HEK293 (cell line): ENCODE data around the gene HBZ.

Experiments used
- GFI1B ChIP-seq: fragments of 450-650 bp; formaldehyde crosslinking; IDR thresholded peaks from 2 replicates; pipeline ENCODE4 v1.5.1; 2016; ENCODE audit warnings: missing biosample characterization, missing genetic modification characterization
- TCF7L2 ChIP-seq: IDR thresholded peaks from 2 replicates; pipeline ENCODE4 v1.6.1; 2011; ENCODE audit warnings: low read depth, mild to moderate bottlenecking, inconsistent platforms, low read length, moderate library complexity, borderline replicate concordance
- TRIM28 ChIP-seq: IDR thresholded peaks from 2 replicates; pipeline ENCODE4 v1.6.1; 2011; ENCODE audit warnings: low read length, control low read depth, borderline replicate concordance
- YY1 ChIP-seq: fragments of 450-650 bp; formaldehyde crosslinking; IDR thresholded peaks from 2 replicates; pipeline ENCODE4 v1.5.1; 2018; ENCODE audit warnings: missing biosample characterization, missing genetic modification characterization
- ZNF138 ChIP-seq: fragments of 450-650 bp; formaldehyde crosslinking; IDR thresholded peaks from 2 replicates; pipeline ENCODE4 v1.5.1; 2016; ENCODE audit warnings: missing biosample characterization, missing genetic modification characterization, borderline replicate concordance
- ZNF146 ChIP-seq: fragments of 450-650 bp; formaldehyde crosslinking; IDR thresholded peaks from 2 replicates; pipeline ENCODE4 v1.5.1; 2016; ENCODE audit warnings: missing biosample characterization, missing genetic modification characterization
- ZNF292 ChIP-seq: fragments of 450-650 bp; formaldehyde crosslinking; IDR thresholded peaks from 2 replicates; pipeline ENCODE4 v1.5.1; 2016; ENCODE audit warnings: low read depth, missing biosample characterization, missing genetic modification characterization, borderline replicate concordance
- ZNF302 ChIP-seq: fragments of 450-650 bp; formaldehyde crosslinking; IDR thresholded peaks from 2 replicates; pipeline ENCODE4 v1.5.1; 2016; ENCODE audit warnings: missing biosample characterization, missing genetic modification characterization, low read depth
- ZNF404 ChIP-seq: fragments of 450-650 bp; formaldehyde crosslinking; IDR thresholded peaks from 2 replicates; pipeline ENCODE4 v1.5.1; 2017; ENCODE audit warnings: missing biosample characterization, missing genetic modification characterization
- ZNF416 ChIP-seq: fragments of 450-650 bp; formaldehyde crosslinking; IDR thresholded peaks from 2 replicates; pipeline ENCODE4 v1.5.1; 2016; ENCODE audit warnings: missing biosample characterization, missing genetic modification characterization
- ZNF544 ChIP-seq: fragments of 450-650 bp; formaldehyde crosslinking; IDR thresholded peaks from 2 replicates; pipeline ENCODE4 v1.5.0; 2017; ENCODE audit warnings: missing biosample characterization, missing genetic modification characterization
- ZNF549 ChIP-seq: fragments of 450-650 bp; IDR thresholded peaks from 2 replicates; pipeline ENCODE4 v1.5.1; 2018; ENCODE audit warnings: missing biosample characterization, missing genetic modification characterization, mild to moderate bottlenecking, inconsistent platforms, moderate library complexity
- ZNF629 ChIP-seq: fragments of 450-650 bp; formaldehyde crosslinking; IDR thresholded peaks from 2 replicates; pipeline ENCODE4 v1.5.1; 2017; ENCODE audit warnings: missing biosample characterization, missing genetic modification characterization
- ZNF670 ChIP-seq: fragments of 450-650 bp; formaldehyde crosslinking; IDR thresholded peaks from 2 replicates; pipeline ENCODE4 v1.5.1; 2016; ENCODE audit warnings: missing biosample characterization, missing genetic modification characterization, low read depth
- ZNF837 ChIP-seq: fragments of 450-650 bp; formaldehyde crosslinking; IDR thresholded peaks from 2 replicates; pipeline ENCODE4 v1.5.1; 2016; ENCODE audit warnings: missing biosample characterization, missing genetic modification characterization
- TF ChIP-seq, protein P1 (sequence below): fragments of 450-650 bp; formaldehyde crosslinking; IDR thresholded peaks from 2 replicates; pipeline ENCODE4 v1.5.1; 2016; ENCODE audit warnings: missing biosample characterization, missing genetic modification characterization
- TF ChIP-seq, protein P2 (sequence below): fragments of 450-650 bp; formaldehyde crosslinking; IDR thresholded peaks from 2 replicates; pipeline ENCODE4 v1.5.1; 2016; ENCODE audit warnings: missing biosample characterization, missing genetic modification characterization
- TF ChIP-seq, protein P3 (sequence below): fragments of 450-650 bp; formaldehyde crosslinking; IDR thresholded peaks from 2 replicates; pipeline ENCODE4 v1.5.1; 2016; ENCODE audit warnings: missing biosample characterization, missing genetic modification characterization
- TF ChIP-seq, protein P4 (sequence below): fragments of 450-650 bp; formaldehyde crosslinking; IDR thresholded peaks from 2 replicates; pipeline ENCODE4 v1.5.1; 2017; ENCODE audit warnings: missing biosample characterization, missing genetic modification characterization
- TF ChIP-seq, protein P5 (sequence below): fragments of 450-650 bp; formaldehyde crosslinking; IDR thresholded peaks from 2 replicates; pipeline ENCODE4 v1.5.1; 2017; ENCODE audit warnings: missing biosample characterization, mild to moderate bottlenecking, missing genetic modification characterization, moderate library complexity
- TF ChIP-seq, protein P6 (sequence below): fragments of 450-650 bp; formaldehyde crosslinking; IDR thresholded peaks from 2 replicates; pipeline ENCODE4 v1.5.1; 2016; ENCODE audit warnings: missing biosample characterization, missing genetic modification characterization
- TF ChIP-seq, protein P7 (sequence below): fragments of 450-650 bp; formaldehyde crosslinking; IDR thresholded peaks from 2 replicates; pipeline ENCODE4 v1.5.1; 2017; ENCODE audit warnings: missing biosample characterization, missing genetic modification characterization
- TF ChIP-seq, protein P8 (sequence below): fragments of 450-650 bp; IDR thresholded peaks from 2 replicates; pipeline ENCODE4 v1.5.1; 2018; ENCODE audit warnings: missing biosample characterization, missing genetic modification characterization

The HBZ gene

DNA sequence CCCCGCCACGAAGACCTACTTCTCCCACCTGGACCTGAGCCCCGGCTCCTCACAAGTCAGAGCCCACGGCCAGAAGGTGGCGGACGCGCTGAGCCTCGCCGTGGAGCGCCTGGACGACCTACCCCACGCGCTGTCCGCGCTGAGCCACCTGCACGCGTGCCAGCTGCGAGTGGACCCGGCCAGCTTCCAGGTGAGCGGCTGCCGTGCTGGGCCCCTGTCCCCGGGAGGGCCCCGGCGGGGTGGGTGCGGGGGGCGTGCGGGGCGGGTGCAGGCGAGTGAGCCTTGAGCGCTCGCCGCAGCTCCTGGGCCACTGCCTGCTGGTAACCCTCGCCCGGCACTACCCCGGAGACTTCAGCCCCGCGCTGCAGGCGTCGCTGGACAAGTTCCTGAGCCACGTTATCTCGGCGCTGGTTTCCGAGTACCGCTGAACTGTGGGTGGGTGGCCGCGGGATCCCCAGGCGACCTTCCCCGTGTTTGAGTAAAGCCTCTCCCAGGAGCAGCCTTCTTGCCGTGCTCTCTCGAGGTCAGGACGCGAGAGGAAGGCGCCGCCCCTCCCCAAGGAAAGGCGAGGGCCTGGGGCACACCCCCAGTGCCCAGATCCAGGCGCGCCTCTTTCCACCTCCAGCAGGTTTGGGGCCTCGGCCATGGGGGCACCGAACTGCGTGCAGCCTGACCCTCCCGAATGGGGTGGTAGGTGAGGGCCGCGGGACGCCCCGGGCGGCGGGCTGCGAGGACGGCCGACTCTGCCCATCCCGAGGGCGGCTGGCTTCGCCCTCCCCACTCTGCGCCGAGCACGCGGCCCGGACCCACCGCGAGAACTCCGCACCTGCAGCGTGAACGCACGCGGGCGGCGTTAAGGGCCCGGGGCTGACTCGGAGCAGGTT is 28.5 kb downstream of the HBZ start (continued):
- TF ChIP-seq, protein P1, sequence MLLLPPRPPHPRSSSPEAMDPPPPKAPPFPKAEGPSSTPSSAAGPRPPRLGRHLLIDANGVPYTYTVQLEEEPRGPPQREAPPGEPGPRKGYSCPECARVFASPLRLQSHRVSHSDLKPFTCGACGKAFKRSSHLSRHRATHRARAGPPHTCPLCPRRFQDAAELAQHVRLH: peak; percentile 52; the same call in 1 of the 2 replicates
- TF ChIP-seq ZNF416 (no peak), GFI1B (tag by site-specific recombination) (no peak), TRIM28 (no peak), ZNF670 (no peak), ZNF404 (tag by site-specific recombination) (no peak), ZNF302 (tag by site-specific recombination) (no peak), YY1 (no peak), ZNF544 (no peak), ZNF138 (no peak), ZNF146 (tag by site-specific recombination) (peak; percentile 2; the same call in 1 of the 2 replicates), ZNF549 (tag by site-specific recombination) (no peak), ZNF292 (tag by site-specific recombination) (no peak), ZNF629 (no peak), TCF7L2 (no peak), ZNF837 (tag by site-specific recombination) (0 out of 2 replicates have a peak, but pooled peaks have one; percentile 22)
- TF ChIP-seq, protein P2, sequence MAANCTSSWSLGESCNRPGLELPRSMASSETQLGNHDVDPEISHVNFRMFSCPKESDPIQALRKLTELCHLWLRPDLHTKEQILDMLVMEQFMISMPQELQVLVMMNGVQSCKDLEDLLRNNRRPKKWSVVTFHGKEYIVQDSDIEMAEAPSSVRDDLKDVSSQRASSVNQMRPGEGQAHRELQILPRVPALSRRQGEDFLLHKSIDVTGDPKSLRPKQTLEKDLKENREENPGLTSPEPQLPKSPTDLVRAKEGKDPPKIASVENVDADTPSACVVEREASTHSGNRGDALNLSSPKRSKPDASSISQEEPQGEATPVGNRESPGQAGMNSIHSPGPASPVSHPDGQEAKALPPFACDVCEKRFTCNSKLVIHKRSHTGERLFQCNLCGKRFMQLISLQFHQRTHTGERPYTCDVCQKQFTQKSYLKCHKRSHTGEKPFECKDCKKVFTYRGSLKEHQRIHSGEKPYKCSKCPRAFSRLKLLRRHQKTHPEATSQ: peak; percentile 73; the same call in 1 of the 2 replicates
- TF ChIP-seq, protein P3, sequence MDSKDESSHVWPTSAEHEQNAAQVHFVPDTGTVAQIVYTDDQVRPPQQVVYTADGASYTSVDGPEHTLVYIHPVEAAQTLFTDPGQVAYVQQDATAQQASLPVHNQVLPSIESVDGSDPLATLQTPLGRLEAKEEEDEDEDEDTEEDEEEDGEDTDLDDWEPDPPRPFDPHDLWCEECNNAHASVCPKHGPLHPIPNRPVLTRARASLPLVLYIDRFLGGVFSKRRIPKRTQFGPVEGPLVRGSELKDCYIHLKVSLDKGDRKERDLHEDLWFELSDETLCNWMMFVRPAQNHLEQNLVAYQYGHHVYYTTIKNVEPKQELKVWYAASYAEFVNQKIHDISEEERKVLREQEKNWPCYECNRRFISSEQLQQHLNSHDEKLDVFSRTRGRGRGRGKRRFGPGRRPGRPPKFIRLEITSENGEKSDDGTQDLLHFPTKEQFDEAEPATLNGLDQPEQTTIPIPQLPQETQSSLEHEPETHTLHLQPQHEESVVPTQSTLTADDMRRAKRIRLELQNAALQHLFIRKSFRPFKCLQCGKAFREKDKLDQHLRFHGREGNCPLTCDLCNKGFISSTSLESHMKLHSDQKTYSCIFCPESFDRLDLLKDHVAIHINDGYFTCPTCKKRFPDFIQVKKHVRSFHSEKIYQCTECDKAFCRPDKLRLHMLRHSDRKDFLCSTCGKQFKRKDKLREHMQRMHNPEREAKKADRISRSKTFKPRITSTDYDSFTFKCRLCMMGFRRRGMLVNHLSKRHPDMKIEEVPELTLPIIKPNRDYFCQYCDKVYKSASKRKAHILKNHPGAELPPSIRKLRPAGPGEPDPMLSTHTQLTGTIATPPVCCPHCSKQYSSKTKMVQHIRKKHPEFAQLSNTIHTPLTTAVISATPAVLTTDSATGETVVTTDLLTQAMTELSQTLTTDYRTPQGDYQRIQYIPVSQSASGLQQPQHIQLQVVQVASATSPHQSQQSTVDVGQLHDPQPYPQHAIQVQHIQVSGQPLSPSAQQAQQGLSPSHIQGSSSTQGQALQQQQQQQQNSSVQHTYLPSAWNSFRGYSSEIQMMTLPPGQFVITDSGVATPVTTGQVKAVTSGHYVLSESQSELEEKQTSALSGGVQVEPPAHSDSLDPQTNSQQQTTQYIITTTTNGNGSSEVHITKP: no peak
- TF ChIP-seq, protein P4, sequence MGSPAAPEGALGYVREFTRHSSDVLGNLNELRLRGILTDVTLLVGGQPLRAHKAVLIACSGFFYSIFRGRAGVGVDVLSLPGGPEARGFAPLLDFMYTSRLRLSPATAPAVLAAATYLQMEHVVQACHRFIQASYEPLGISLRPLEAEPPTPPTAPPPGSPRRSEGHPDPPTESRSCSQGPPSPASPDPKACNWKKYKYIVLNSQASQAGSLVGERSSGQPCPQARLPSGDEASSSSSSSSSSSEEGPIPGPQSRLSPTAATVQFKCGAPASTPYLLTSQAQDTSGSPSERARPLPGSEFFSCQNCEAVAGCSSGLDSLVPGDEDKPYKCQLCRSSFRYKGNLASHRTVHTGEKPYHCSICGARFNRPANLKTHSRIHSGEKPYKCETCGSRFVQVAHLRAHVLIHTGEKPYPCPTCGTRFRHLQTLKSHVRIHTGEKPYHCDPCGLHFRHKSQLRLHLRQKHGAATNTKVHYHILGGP (tag by site-specific recombination): no peak
- TF ChIP-seq, protein P5, sequence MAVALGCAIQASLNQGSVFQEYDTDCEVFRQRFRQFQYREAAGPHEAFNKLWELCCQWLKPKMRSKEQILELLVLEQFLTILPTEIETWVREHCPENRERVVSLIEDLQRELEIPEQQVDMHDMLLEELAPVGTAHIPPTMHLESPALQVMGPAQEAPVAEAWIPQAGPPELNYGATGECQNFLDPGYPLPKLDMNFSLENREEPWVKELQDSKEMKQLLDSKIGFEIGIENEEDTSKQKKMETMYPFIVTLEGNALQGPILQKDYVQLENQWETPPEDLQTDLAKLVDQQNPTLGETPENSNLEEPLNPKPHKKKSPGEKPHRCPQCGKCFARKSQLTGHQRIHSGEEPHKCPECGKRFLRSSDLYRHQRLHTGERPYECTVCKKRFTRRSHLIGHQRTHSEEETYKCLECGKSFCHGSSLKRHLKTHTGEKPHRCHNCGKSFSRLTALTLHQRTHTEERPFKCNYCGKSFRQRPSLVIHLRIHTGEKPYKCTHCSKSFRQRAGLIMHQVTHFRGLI (tag by site-specific recombination): no peak
- TF ChIP-seq, protein P6, sequence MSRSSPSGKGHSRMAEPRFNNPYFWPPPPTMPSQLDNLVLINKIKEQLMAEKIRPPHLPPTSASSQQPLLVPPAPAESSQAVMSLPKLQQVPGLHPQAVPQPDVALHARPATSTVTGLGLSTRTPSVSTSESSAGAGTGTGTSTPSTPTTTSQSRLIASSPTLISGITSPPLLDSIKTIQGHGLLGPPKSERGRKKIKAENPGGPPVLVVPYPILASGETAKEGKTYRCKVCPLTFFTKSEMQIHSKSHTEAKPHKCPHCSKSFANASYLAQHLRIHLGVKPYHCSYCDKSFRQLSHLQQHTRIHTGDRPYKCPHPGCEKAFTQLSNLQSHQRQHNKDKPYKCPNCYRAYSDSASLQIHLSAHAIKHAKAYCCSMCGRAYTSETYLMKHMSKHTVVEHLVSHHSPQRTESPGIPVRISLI (tag by site-specific recombination): no peak
- TF ChIP-seq, protein P7, sequence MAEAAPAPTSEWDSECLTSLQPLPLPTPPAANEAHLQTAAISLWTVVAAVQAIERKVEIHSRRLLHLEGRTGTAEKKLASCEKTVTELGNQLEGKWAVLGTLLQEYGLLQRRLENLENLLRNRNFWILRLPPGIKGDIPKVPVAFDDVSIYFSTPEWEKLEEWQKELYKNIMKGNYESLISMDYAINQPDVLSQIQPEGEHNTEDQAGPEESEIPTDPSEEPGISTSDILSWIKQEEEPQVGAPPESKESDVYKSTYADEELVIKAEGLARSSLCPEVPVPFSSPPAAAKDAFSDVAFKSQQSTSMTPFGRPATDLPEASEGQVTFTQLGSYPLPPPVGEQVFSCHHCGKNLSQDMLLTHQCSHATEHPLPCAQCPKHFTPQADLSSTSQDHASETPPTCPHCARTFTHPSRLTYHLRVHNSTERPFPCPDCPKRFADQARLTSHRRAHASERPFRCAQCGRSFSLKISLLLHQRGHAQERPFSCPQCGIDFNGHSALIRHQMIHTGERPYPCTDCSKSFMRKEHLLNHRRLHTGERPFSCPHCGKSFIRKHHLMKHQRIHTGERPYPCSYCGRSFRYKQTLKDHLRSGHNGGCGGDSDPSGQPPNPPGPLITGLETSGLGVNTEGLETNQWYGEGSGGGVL: peak; percentile 56; the same call in 1 of the 2 replicates
- TF ChIP-seq, protein P8, sequence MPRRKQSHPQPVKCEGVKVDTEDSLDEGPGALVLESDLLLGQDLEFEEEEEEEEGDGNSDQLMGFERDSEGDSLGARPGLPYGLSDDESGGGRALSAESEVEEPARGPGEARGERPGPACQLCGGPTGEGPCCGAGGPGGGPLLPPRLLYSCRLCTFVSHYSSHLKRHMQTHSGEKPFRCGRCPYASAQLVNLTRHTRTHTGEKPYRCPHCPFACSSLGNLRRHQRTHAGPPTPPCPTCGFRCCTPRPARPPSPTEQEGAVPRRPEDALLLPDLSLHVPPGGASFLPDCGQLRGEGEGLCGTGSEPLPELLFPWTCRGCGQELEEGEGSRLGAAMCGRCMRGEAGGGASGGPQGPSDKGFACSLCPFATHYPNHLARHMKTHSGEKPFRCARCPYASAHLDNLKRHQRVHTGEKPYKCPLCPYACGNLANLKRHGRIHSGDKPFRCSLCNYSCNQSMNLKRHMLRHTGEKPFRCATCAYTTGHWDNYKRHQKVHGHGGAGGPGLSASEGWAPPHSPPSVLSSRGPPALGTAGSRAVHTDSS: no peak
